SK-N-SH (cell line): ENCODE measurements around the gene METTL21C. TPM values are rescaled to one million over a fixed set of nuclear protein-coding genes. Genes with fewer than 3 reads are reported as not detected.

Experiments used
- CTCF ChIA-PET: fragments of 300-600, 350-600 bp; formaldehyde crosslinking; extraction: SDS; loops from one replicate; lab custom pipeline; 2021; lab: Yijun Ruan, JAX
- POLR2A ChIA-PET: fragments of 350-600 bp; sonication (Branson Sonifier 250); formaldehyde crosslinking; extraction: SDS; loops from one replicate; lab custom pipeline; 2020; ENCODE audit warnings: antibody characterized with exemption, inconsistent platforms; lab: Yijun Ruan, JAX
- DNase-seq: peaks from one replicate; pipeline ENCODE4 v3.0.0; 2012
- H2AFZ ChIP-seq: fragments of 200-600 bp; sonication (generic); 2 replicates; pipeline ENCODE4 v1.8.1; 2016; ENCODE audit warnings: antibody characterized with exemption, mild to moderate bottlenecking, low read depth
- H3F3A ChIP-seq: fragments of 200-600 bp; sonication (generic); replicated peaks from 2 replicates; pipeline ENCODE3; 2016; ENCODE audit warnings: antibody characterized with exemption, mild to moderate bottlenecking; ENCODE audit not compliant: insufficient read depth
- H3K27ac ChIP-seq, 2 experiments: fragments of 200-500 bp in 1 of 2; fragments of 200-600 bp in 1 of 2; sonication (Bioruptor generic) in 1 of 2; sonication (generic), shearing (Covaris generic) in 1 of 2; 2 replicates each; pipeline versions ENCODE4 v1.5.1 to v1.6.1; 2014 to 2016; ENCODE audit warnings: low read depth in 2 of 2, inconsistent platforms in 1 of 2, low read length in 1 of 2, mild to moderate bottlenecking in 1 of 2, mixed read lengths in 1 of 2
- H3K27me3 ChIP-seq: fragments of 200-600 bp; sonication (generic), shearing (Covaris generic); 2 replicates; pipeline ENCODE4 v1.6.1; 2016; ENCODE audit warnings: mixed run types; ENCODE audit not compliant: insufficient read depth
- H3K36me3 ChIP-seq, 2 experiments: fragments of 200-500 bp in 1 of 2; fragments of 200-600 bp in 1 of 2; sonication (Bioruptor generic) in 1 of 2; sonication (generic) in 1 of 2; replicated peaks in 1 of 2; 2 replicates each; pipeline versions ENCODE3 to v1.5.1; 2014 to 2016; ENCODE audit warnings: low read length in 1 of 2, mild to moderate bottlenecking in 1 of 2; ENCODE audit not compliant: insufficient read depth in 2 of 2, control insufficient read depth in 1 of 2
- H3K4me1 ChIP-seq, 2 experiments: fragments of 200-500 bp in 1 of 2; fragments of 200-600 bp in 1 of 2; sonication (Bioruptor generic) in 1 of 2; sonication (generic), shearing (Covaris generic) in 1 of 2; 2 replicates each; pipeline versions ENCODE4 v1.5.1 to v1.6.1; 2014 to 2016; ENCODE audit warnings: low read depth in 1 of 2, low read length in 1 of 2, mixed run types in 1 of 2; ENCODE audit not compliant: insufficient read depth in 2 of 2, control insufficient read depth in 1 of 2
- H3K4me2 ChIP-seq: fragments of 200-600 bp; sonication (generic), shearing (Covaris generic); 2 replicates; pipeline ENCODE4 v1.6.1; 2017; ENCODE audit warnings: mixed run types
- H3K4me3 ChIP-seq, 2 experiments: fragments of 200-500 bp in 1 of 2; fragments of 200-600 bp in 1 of 2; sonication (Bioruptor generic) in 1 of 2; sonication (generic), shearing (Covaris generic) in 1 of 2; 2 replicates each; pipeline versions ENCODE4 v1.5.1 to v1.8.1; 2014 to 2016; ENCODE audit warnings: low read depth in 2 of 2, inconsistent platforms in 1 of 2, low read length in 1 of 2, mild to moderate bottlenecking in 1 of 2, mixed read lengths in 1 of 2, moderate library complexity in 1 of 2
- H3K79me2 ChIP-seq: fragments of 200-600 bp; sonication (generic); 2 replicates; pipeline ENCODE4 v1.8.1; 2017; ENCODE audit warnings: mild to moderate bottlenecking; ENCODE audit not compliant: insufficient read depth
- H3K9ac ChIP-seq: fragments of 200-600 bp; sonication (generic); 2 replicates; pipeline ENCODE4 v1.6.1; 2017; ENCODE audit warnings: mixed run types
- H3K9me2 ChIP-seq: fragments of 200-600 bp; sonication (generic); 2 replicates; pipeline ENCODE4 v1.6.1; 2017; ENCODE audit warnings: mixed run types
- H3K9me3 ChIP-seq: fragments of 200-600 bp; sonication (generic); 2 replicates; pipeline ENCODE4 v1.6.1; 2017; ENCODE audit warnings: mixed run types, mild to moderate bottlenecking, moderate library complexity
- H4K20me1 ChIP-seq: fragments of 200-600 bp; sonication (generic); 2 replicates; pipeline ENCODE4 v1.6.1; 2017; ENCODE audit warnings: mild to moderate bottlenecking, mixed run types; ENCODE audit not compliant: insufficient read depth
- ELF1 ChIP-seq: IDR thresholded peaks from 2 replicates; pipeline ENCODE4 v1.4.0; 2012
- EP300 ChIP-seq, 2 experiments: IDR thresholded peaks; 2 replicates each; pipeline versions ENCODE4 v1.4.0 to v1.6.1; 2012; ENCODE audit warnings: borderline replicate concordance in 1 of 2, low read depth in 1 of 2, low read length in 1 of 2
- EZH2phosphoT487 ChIP-seq: fragments of 200-600 bp; sonication (generic); IDR thresholded peaks from 2 replicates; pipeline ENCODE4 v1.6.1; 2017; ENCODE audit warnings: low read depth, mixed run types, mild to moderate bottlenecking, antibody characterized with exemption, moderate library complexity, borderline replicate concordance
- GATA2 ChIP-seq: sonication (generic); formaldehyde crosslinking; IDR thresholded peaks from 2 replicates; pipeline ENCODE4 v1.5.0; 2020; ENCODE audit warnings: mild to moderate bottlenecking, missing genetic modification reagents
- MEF2A ChIP-seq: IDR thresholded peaks from 2 replicates; pipeline ENCODE4 v1.4.0; 2012; ENCODE audit warnings: low read depth, borderline replicate concordance
- MXI1 ChIP-seq: IDR thresholded peaks from 2 replicates; pipeline ENCODE4 v1.6.1; 2012; ENCODE audit warnings: mild to moderate bottlenecking, low read depth, low read length, improper control_type of control experiment
- NRF1 ChIP-seq: IDR thresholded peaks from 2 replicates; pipeline ENCODE4 v1.6.1; 2012; ENCODE audit warnings: low read depth, mild to moderate bottlenecking, low read length
- PBX3 ChIP-seq: IDR thresholded peaks from 2 replicates; pipeline ENCODE4; 2012
- RAD21 ChIP-seq: IDR thresholded peaks from 2 replicates; pipeline ENCODE4 v1.6.1; 2012; ENCODE audit warnings: mild to moderate bottlenecking, low read length
- RFX5 ChIP-seq: IDR thresholded peaks from 2 replicates; pipeline ENCODE4 v1.6.1; 2012; ENCODE audit warnings: mild to moderate bottlenecking, improper control_type of control experiment, low read length
- RXRA ChIP-seq: IDR thresholded peaks from 2 replicates; pipeline ENCODE4 v1.4.0; 2012; ENCODE audit warnings: low read depth, mild to moderate bottlenecking, borderline replicate concordance
- SMC3 ChIP-seq: IDR thresholded peaks from 2 replicates; pipeline ENCODE4 v1.6.1; 2012; ENCODE audit warnings: low read depth, low read length, improper control_type of control experiment
- TAF1 ChIP-seq: IDR thresholded peaks from 2 replicates; pipeline ENCODE4 v1.6.1; 2012; ENCODE audit warnings: low read depth, mild to moderate bottlenecking, low read length, moderate library complexity, borderline replicate concordance
- TCF12 ChIP-seq: IDR thresholded peaks from 2 replicates; pipeline ENCODE4 v1.4.0; 2012
- TEAD4 ChIP-seq: IDR thresholded peaks from 2 replicates; pipeline ENCODE4 v1.4.0; 2012; ENCODE audit warnings: mild to moderate bottlenecking, borderline replicate concordance; ENCODE audit not compliant: insufficient read depth
- USF1 ChIP-seq: IDR thresholded peaks from 2 replicates; pipeline ENCODE4 v1.4.0; 2012; ENCODE audit warnings: low read depth, borderline replicate concordance
- WGBS: methylation state at CpG from one replicate; pipeline ENCODE4 v1.1.6; 2017; ENCODE audit warnings: low lambda C conversion rate; 5-methylcytosine and 5-hydroxymethylcytosine counted together
- polyA plus RNA-seq, 3 experiments: library from polyadenylated mRNA; depleted of rRNA; stranded (reverse); fragments of >200 nt; gene quantifications; 2 replicates each; pipeline ENCODE4 v1.2.3, GENCODE V29; 2012
- TF ChIP-seq, protein P1 (sequence below): IDR thresholded peaks from 2 replicates; pipeline ENCODE4 v1.6.1; 2012; ENCODE audit warnings: mild to moderate bottlenecking, low read depth, low read length, moderate library complexity
- TF ChIP-seq, protein P2 (sequence below): IDR thresholded peaks from 2 replicates; pipeline ENCODE4 v1.4.0; 2012; ENCODE audit warnings: low read depth

The METTL21C gene
- polyA plus RNA-seq, 1 of the 3 experiments (the other 2 are of a cell fraction): not detected

DNA sequence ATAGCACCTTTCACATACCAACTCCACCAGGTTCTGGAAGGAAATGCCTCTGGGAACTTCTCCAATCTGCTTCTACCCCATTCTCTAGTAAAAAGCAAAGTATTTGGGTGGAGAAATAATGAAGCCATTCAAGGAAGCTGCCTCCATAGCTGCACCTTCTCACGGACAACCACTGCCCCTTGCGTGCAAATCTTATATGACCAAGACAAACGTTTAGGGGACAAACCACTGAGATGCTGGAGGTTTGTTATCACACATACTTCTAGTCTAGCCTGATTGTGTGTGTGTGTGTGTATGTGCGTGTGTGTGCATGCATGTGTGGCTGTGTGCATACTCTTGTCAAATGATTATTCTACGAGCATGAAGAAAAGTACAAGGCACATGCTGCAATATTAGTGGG lies 6.5 kb upstream of the METTL21C start:
- no peak for TF ChIP-seq NRF1
- TF ChIP-seq, protein P1, sequence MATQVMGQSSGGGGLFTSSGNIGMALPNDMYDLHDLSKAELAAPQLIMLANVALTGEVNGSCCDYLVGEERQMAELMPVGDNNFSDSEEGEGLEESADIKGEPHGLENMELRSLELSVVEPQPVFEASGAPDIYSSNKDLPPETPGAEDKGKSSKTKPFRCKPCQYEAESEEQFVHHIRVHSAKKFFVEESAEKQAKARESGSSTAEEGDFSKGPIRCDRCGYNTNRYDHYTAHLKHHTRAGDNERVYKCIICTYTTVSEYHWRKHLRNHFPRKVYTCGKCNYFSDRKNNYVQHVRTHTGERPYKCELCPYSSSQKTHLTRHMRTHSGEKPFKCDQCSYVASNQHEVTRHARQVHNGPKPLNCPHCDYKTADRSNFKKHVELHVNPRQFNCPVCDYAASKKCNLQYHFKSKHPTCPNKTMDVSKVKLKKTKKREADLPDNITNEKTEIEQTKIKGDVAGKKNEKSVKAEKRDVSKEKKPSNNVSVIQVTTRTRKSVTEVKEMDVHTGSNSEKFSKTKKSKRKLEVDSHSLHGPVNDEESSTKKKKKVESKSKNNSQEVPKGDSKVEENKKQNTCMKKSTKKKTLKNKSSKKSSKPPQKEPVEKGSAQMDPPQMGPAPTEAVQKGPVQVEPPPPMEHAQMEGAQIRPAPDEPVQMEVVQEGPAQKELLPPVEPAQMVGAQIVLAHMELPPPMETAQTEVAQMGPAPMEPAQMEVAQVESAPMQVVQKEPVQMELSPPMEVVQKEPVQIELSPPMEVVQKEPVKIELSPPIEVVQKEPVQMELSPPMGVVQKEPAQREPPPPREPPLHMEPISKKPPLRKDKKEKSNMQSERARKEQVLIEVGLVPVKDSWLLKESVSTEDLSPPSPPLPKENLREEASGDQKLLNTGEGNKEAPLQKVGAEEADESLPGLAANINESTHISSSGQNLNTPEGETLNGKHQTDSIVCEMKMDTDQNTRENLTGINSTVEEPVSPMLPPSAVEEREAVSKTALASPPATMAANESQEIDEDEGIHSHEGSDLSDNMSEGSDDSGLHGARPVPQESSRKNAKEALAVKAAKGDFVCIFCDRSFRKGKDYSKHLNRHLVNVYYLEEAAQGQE: no peak
- no peak for TF ChIP-seq GATA2 (CRISPR knock-in tag)
- no peak for TF ChIP-seq TCF12
- no peak for TF ChIP-seq RXRA
- TF ChIP-seq MEF2A: no peak
- no peak for TF ChIP-seq SMC3
- TF ChIP-seq PBX3: no peak
- TF ChIP-seq RAD21: no peak
- TF ChIP-seq ELF1: no peak
- TF ChIP-seq RFX5: no peak
- no peak for TF ChIP-seq EZH2phosphoT487
- TF ChIP-seq EP300 (IDR thresholded peaks at IDR 0.05; ENCODE audit: borderline replicate concordance in 1 of 2, low read depth in 1 of 2, low read length in 1 of 2): no peak
- TF ChIP-seq, protein P2, sequence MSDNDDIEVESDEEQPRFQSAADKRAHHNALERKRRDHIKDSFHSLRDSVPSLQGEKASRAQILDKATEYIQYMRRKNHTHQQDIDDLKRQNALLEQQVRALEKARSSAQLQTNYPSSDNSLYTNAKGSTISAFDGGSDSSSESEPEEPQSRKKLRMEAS: no peak
- no peak for TF ChIP-seq MXI1
- no peak for TF ChIP-seq TEAD4
- no peak for TF ChIP-seq TAF1
- TF ChIP-seq USF1: no peak
- no peaks in the 10 kb centered on the region for H3K79me2 ChIP-seq
- no peaks in the 10 kb centered on the region for H3K9me2 ChIP-seq
- H4K20me1 ChIP-seq: no peaks in the 10 kb centered on the region
- peaks cover 3% of the 10 kb centered on the region; the same call in 1 of the 2 replicates for H3K9me3 ChIP-seq
- H3K9ac ChIP-seq: no peak overlapping the region
- no peaks in the 10 kb centered on the region for H3K27me3 ChIP-seq
- no peaks in the 10 kb centered on the region for H3K36me3 ChIP-seq
- ChIA-PET POLR2A (no interaction called here), CTCF (interaction anchor here (1.1 kb wide), 1 partner anchor 10 kb away, joined by 5 read pairs; no protein-coding TSS in a partner anchor)
- no peak for DNase-seq
- H2AFZ ChIP-seq: no peak overlapping the region
- peaks cover 9% of the 10 kb centered on the region for H3F3A ChIP-seq
- H3K4me3 ChIP-seq: no peak overlapping the region
- peaks cover 8 to 13% of the 10 kb centered on the region in 2 experiments; a peak in 3 of 4 replicates for H3K4me1 ChIP-seq
- 90% methylated on average over 5 of the region's 5 CpGs for WGBS
- H3K27ac ChIP-seq: peak overlapping the region in 1 of 2 experiments; percentile 63; a peak in 1 of 4 replicates
- H3K4me2 ChIP-seq: no peak overlapping the region
